SIG-M5 treated with dmso at 0.1 percent for 504 hours (cell line): Measurements from ENCODE around the gene ACBD7.
A peak's percentile ranks its signal among the peaks of the same experiment; 100 is the strongest.

Experiments
- DNase-seq: peaks from one replicate; lab custom pipeline; 2025; ENCODE audit not compliant: unreplicated experiment; lab: John Stamatoyannopoulos, UW

ACBD7 gene

GRCh38 chr10:15088428-15089261 is at the start of gene ACBD7:
ACBD7 (minus strand) TSS chr10:15088776; CDS start chr10:15088728, 48 bp downstream.
- peak; percentile 82 for DNase-seq

GRCh38 chr10:15137636-15138035 is 49.1 kb upstream of the ACBD7 start:
- DNase-seq: no peak

GRCh38 chr10:15137036-15137359 is 48.4 kb upstream of the ACBD7 start:
- DNase-seq: no peak

GRCh38 chr10:15136129-15137035 is 47.8 kb upstream of the ACBD7 start:
- no peak for DNase-seq

- no peak for DNase-seq
These were observed 42.8 kb upstream of the ACBD7 start for GRCh38 chr10:15131330-15131729.

- DNase-seq: no peak
These were observed 36.3 kb upstream of the ACBD7 start for GRCh38 chr10:15124908-15125307.

GRCh38 chr10:15124190-15124589 is 35.6 kb upstream of the ACBD7 start:
- DNase-seq: no peak

- DNase-seq: peak; percentile 8
These were observed 35.2 kb upstream of the ACBD7 start for GRCh38 chr10:15123749-15124184.

- no peak for DNase-seq
These were observed 34.0 kb upstream of the ACBD7 start for GRCh38 chr10:15122477-15123030.

- DNase-seq: no peak
These were observed 33.1 kb upstream of the ACBD7 start for GRCh38 chr10:15121707-15122106.

GRCh38 chr10:15120523-15120922 is 31.9 kb upstream of the ACBD7 start:
- DNase-seq: no peak

GRCh38 chr10:15118615-15119014 is 30.0 kb upstream of the ACBD7 start:
- DNase-seq: peak; percentile 23

GRCh38 chr10:15116225-15116624 is 27.6 kb upstream of the ACBD7 start:
- DNase-seq: no peak

- no peak for DNase-seq
These were observed 25.2 kb upstream of the ACBD7 start for GRCh38 chr10:15113766-15114165.

- DNase-seq: no peak
These were observed 24.1 kb upstream of the ACBD7 start for GRCh38 chr10:15112657-15113056.

GRCh38 chr10:15106352-15107013 is 17.9 kb upstream of the ACBD7 start:
- DNase-seq: peak; percentile 65

- no peak for DNase-seq
These were observed 14.9 kb upstream of the ACBD7 start for GRCh38 chr10:15103513-15103912.

- no peak for DNase-seq
These were observed 11.3 kb upstream of the ACBD7 start for GRCh38 chr10:15099886-15100285.

- DNase-seq: peak; percentile 86
These were observed 8.6 kb upstream of the ACBD7 start, which contains the start of gene RPP38 for GRCh38 chr10:15097011-15097812. RPP38 (plus strand) TSS chr10:15097355; CDS start chr10:15103315, 5,960 bp downstream.

- no peak for DNase-seq
These were observed 8.1 kb upstream of the ACBD7 start for GRCh38 chr10:15096661-15097010.
